ENCODE measurements around the gene ZFAND6.

The ZFAND6 gene

GRCh38 chr15:80184554-80184953, 125.1 kb downstream of the ZFAND6 start:
- in situ Hi-C loops (cut with HindIII; ENCODE audit: low pct_unique_long_range_greater_than_20kb, low sequenced_read_pairs): no loop called here
- TF ChIP-seq JUND (IDR thresholded peaks at IDR 0.05; ENCODE audit: low read depth): no peak
- DNase-seq (ENCODE audit: low read depth in 1 of 2, low spot score in 1 of 2): no peak

GRCh38 chr15:80185152-80185551, 125.7 kb downstream of the ZFAND6 start:
- in situ Hi-C loops (cut with HindIII; ENCODE audit: low pct_unique_long_range_greater_than_20kb, low sequenced_read_pairs): no loop called here
- TF ChIP-seq JUND (IDR thresholded peaks at IDR 0.05; ENCODE audit: low read depth): no peak
- no peak for DNase-seq (ENCODE audit: low read depth in 1 of 2, low spot score in 1 of 2)

GRCh38 chr15:80186066-80186465, 126.6 kb downstream of the ZFAND6 start:
- no peak for TF ChIP-seq JUND (IDR thresholded peaks at IDR 0.05; ENCODE audit: low read depth)
- in situ Hi-C loops (cut with HindIII; ENCODE audit: low pct_unique_long_range_greater_than_20kb, low sequenced_read_pairs): no loop called here

GRCh38 chr15:80186597-80186996, 127.1 kb downstream of the ZFAND6 start:
- no peak for DNase-seq (ENCODE audit: low read depth in 1 of 2, low spot score in 1 of 2)
- no peak for TF ChIP-seq JUND (IDR thresholded peaks at IDR 0.05; ENCODE audit: low read depth)
- in situ Hi-C loops (cut with HindIII; ENCODE audit: low pct_unique_long_range_greater_than_20kb, low sequenced_read_pairs): no loop called here

More at GRCh38 chr15:80186066-80186465, 126.6 kb downstream of the ZFAND6 start:
- no peak for DNase-seq (ENCODE audit: low read depth in 1 of 2, low spot score in 1 of 2)
